Testis (tissue), 3 donors: ENCODE results near the gene TMEM184B. TPM values are rescaled to one million over a fixed set of nuclear protein-coding genes. Genes with fewer than 3 reads are reported as not detected.

Experiments
- DNase-seq: peaks from one replicate; pipeline ENCODE4 v3.0.0-alpha.2; 2019
- H3K27ac ChIP-seq, 2 donors: fragments of 200-600 bp; sonication (generic); one replicate each; pipeline ENCODE4 v1.5.1; 2019
- H3K27me3 ChIP-seq: fragments of 200-600 bp; sonication (generic); one replicate; pipeline ENCODE4 v1.5.1; 2019
- H3K36me3 ChIP-seq: fragments of 200-600 bp; sonication (generic); one replicate; pipeline ENCODE4 v1.5.1; 2017; ENCODE audit warnings: low read depth; ENCODE audit errors: missing control alignments
- H3K4me1 ChIP-seq: fragments of 200-600 bp; sonication (generic); one replicate; pipeline ENCODE4 v1.5.1; 2019
- H3K4me3 ChIP-seq, 2 donors: fragments of 200-600 bp; sonication (generic); one replicate each; pipeline ENCODE4 v1.5.1; 2017 to 2019
- H3K9me3 ChIP-seq: fragments of 200-600 bp; sonication (generic); one replicate; pipeline ENCODE4 v1.5.1; 2017
- POLR2A ChIP-seq: fragments of 450-650 bp; IDR thresholded peaks from one replicate; pipeline ENCODE4 v1.6.1; 2017; ENCODE audit warnings: antibody characterized with exemption, mild to moderate bottlenecking, moderate library complexity
- WGBS, 2 donors: methylation state at CpG; one replicate each; pipeline ENCODE4 v1.1.5; 2018; 5-methylcytosine and 5-hydroxymethylcytosine counted together
- intact Hi-C: fragments of 100-400 bp; cut with DNase I; formaldehyde crosslinking; loops from one replicate; pipeline ENCODE4 v1.15.1; 2023; ENCODE audit warnings: low total_unique reads
- polyA plus RNA-seq: library from polyadenylated mRNA; stranded (reverse); fragments of 350-450 nt; fragmentation: Illumina TruSeq; extraction: RNeasy Lipid Tissue Mini Kit (QIAGEN cat#74804); gene quantifications from one replicate; pipeline ENCODE4 v1.2.3, GENCODE V29; 2014; ENCODE audit warnings: low read depth, low replicate concordance; ENCODE audit not compliant: insufficient read depth
- small RNA-seq, 2 donors: library from RNA; depleted of rRNA; stranded (forward); fragments of <200 nt; gene quantifications; one replicate each; pipeline ENCODE3, GENCODE V24; 2016
- total RNA-seq, 2 donors: library from RNA; depleted of rRNA; stranded (reverse); fragments of >200 nt; gene quantifications; one replicate each; pipeline ENCODE4 v1.2.3, GENCODE V29; 2016
- TF ChIP-seq, protein P1 (sequence below), 3 experiments: fragments of 450-650 bp in 2 of 3; fragments of 200-600 bp in 1 of 3; sonication (generic) in 1 of 3; IDR thresholded peaks; one replicate each; pipeline ENCODE4 v1.5.1; 2016 to 2019; ENCODE audit warnings: antibody characterized with exemption in 3 of 3, mild to moderate bottlenecking in 2 of 3, moderate library complexity in 1 of 3

The TMEM184B gene
- total and polyA plus RNA-seq, 3 donors from 2014 or later: 25.2 to 66.5 (median 35.4) TPM

- H3K4me1 ChIP-seq: peaks cover 21% of the 10 kb centered on the region
- H3K4me3 ChIP-seq: no peak overlapping the region
- intact Hi-C loops: no loop called here
- whole genome bisulfite sequencing, 2 donors: 75 to 78% methylated on average over 15 to 16 of the region's 16 CpGs
- DNase-seq: no peak
- no peaks in the 10 kb centered on the region for H3K36me3 ChIP-seq
- no peak overlapping the region for H3K27ac ChIP-seq
- no peaks in the 10 kb centered on the region for H3K9me3 ChIP-seq
- TF ChIP-seq POLR2A: no peak
- TF ChIP-seq, protein P1, sequence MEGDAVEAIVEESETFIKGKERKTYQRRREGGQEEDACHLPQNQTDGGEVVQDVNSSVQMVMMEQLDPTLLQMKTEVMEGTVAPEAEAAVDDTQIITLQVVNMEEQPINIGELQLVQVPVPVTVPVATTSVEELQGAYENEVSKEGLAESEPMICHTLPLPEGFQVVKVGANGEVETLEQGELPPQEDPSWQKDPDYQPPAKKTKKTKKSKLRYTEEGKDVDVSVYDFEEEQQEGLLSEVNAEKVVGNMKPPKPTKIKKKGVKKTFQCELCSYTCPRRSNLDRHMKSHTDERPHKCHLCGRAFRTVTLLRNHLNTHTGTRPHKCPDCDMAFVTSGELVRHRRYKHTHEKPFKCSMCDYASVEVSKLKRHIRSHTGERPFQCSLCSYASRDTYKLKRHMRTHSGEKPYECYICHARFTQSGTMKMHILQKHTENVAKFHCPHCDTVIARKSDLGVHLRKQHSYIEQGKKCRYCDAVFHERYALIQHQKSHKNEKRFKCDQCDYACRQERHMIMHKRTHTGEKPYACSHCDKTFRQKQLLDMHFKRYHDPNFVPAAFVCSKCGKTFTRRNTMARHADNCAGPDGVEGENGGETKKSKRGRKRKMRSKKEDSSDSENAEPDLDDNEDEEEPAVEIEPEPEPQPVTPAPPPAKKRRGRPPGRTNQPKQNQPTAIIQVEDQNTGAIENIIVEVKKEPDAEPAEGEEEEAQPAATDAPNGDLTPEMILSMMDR (IDR thresholded peaks at IDR 0.05): no peak
- no peaks in the 10 kb centered on the region for H3K27me3 ChIP-seq
Observed at GRCh38 chr22:38172832-38173640, 99.8 kb downstream of the TMEM184B start.

DNA sequence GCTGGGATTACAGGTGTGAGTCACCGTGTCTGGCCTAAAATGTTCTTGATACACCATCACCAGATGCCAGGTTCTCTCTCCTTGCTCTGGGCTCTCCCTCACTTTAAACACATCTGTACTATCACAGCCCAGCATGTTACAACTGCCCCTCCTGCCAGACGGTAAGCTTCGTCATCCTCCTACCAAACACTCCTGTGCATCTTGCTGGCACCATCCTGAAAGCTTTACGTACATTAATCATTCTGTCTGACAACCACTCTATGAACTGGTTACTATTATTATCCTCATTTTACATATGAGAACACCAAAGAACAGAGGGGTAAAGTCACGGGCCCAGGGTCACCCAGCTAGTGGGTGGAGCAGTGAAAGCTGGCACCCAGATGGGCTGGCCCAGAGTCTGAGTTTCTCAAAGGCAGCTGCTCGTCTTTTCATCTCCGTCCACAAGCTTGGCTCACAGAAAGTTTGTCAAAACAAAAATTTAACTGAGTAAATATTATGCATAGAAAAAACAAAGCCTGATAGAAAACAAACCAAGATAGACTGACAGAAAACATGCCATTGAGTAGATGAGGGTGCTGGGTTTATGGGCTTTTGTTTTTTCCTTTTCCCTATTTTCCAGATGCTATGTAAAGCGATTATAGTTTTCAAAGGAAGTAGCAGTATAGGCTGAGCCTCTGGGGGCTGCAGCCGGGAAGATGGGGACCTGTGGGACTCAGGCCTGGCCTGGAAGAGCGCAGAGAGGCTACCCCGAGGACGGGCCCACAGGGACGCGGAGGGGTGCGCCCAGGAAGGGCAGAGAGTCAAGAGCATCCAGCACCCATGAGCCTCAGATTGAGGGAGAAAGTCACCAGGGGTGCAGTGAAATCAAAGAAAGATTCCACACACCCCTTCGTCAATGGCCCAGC lies 100.6 kb downstream of the TMEM184B start:
- intact Hi-C loops: no loop called here
- TF ChIP-seq POLR2A: no peak
- TF ChIP-seq, protein P1 (IDR thresholded peaks at IDR 0.05): no peak
- WGBS, 2 donors: 82 to 87% methylated on average over 16 of the region's 16 CpGs
- Histone ChIP-seq H3K27me3 (no peaks in the 10 kb centered on the region), H3K9me3 (no peaks in the 10 kb centered on the region), H3K4me1 (peaks cover 17% of the 10 kb centered on the region), H3K4me3 (no peak overlapping the region), H3K36me3 (no peaks in the 10 kb centered on the region), H3K27ac (no peak overlapping the region)
- no peak for DNase-seq

DNA sequence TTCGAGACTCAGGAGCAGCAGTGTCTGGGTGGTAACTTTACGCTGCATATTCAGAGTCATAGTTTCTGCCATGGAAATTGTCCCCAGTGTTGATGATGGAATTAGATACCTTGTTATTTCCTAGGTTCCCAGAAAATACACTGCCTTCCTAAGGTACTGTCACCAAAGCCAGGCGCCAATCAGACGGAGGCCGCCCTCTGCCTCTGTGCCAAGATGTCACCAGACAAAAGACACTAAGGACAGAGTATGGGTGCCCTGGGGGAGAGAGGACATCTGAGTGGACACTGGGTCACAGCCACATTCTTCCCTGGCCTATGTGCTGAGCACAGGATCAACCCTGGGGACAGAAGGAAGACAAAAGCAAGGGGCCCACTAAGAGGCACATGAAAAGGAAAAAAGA lies 102.3 kb downstream of the TMEM184B start:
- Histone ChIP-seq H3K4me3 (no peak overlapping the region), H3K27ac (no peak overlapping the region), H3K27me3 (no peaks in the 10 kb centered on the region), H3K36me3 (no peaks in the 10 kb centered on the region), H3K4me1 (peaks cover 7% of the 10 kb centered on the region), H3K9me3 (no peaks in the 10 kb centered on the region)
- TF ChIP-seq, protein P1 (IDR thresholded peaks at IDR 0.05): no peak
- TF ChIP-seq POLR2A: no peak
- WGBS, 2 donors: 85 to 97% methylated on average over 5 of the region's 5 CpGs
- intact Hi-C loops: no loop called here
- no peak for DNase-seq

Small RNA genes lying within 50 kb of the gene (small RNA-seq; reads per million reads assigned to genes)
- gene RF00017 (0 reads per million in 2 donors), gene RN7SL704P (0 to 0.09 reads per million in 2 donors)

Other genes with a start within 250 kb of the TMEM184B start
- gene PICK1, start 215.6 kb downstream of the TMEM184B start, total RNA-seq: 10 to 100 TPM; 78.7 to 89.7 TPM
- 61.5 TPM for gene PICK1, start 215.6 kb downstream of the TMEM184B start, polyA plus RNA-seq
- gene SLC16A8, start 188.8 kb downstream of the TMEM184B start, total RNA-seq: 1 to 10 TPM; 1.6 to 2.0 TPM
- gene SLC16A8, start 188.8 kb downstream of the TMEM184B start, polyA plus RNA-seq: 2.4 TPM
- gene BAIAP2L2, start 162.3 kb downstream of the TMEM184B start, total RNA-seq: 10 to 100 TPM in 1 of 2 donors, 1 to 10 TPM in 1; 8.8 to 10.0 TPM
- 6.6 TPM for gene BAIAP2L2, start 162.3 kb downstream of the TMEM184B start, polyA plus RNA-seq
- gene PLA2G6, start 91.2 kb downstream of the TMEM184B start, total RNA-seq: 100 to 1,000 TPM in 1 of 2 donors, 10 to 100 TPM in 1; 89.4 to 122 TPM
- gene PLA2G6, start 91.2 kb downstream of the TMEM184B start, polyA plus RNA-seq: 135 TPM
- 1 to 10 TPM; 3.7 to 5.8 TPM for gene MAFF, start 71.0 kb downstream of the TMEM184B start, total RNA-seq
- 3.2 TPM for gene MAFF, start 71.0 kb downstream of the TMEM184B start, polyA plus RNA-seq
- gene CSNK1E, start 44.4 kb upstream of the TMEM184B start, total RNA-seq: 100 to 1,000 TPM; 133 to 134 TPM
- 69.2 TPM for gene CSNK1E, start 44.4 kb upstream of the TMEM184B start, polyA plus RNA-seq
- 1 to 10 TPM; 1.7 to 3.0 TPM for gene KCNJ4, start 182.2 kb upstream of the TMEM184B start, total RNA-seq
- 1.7 TPM for gene KCNJ4, start 182.2 kb upstream of the TMEM184B start, polyA plus RNA-seq
- gene KDELR3, start 195.1 kb upstream of the TMEM184B start, total RNA-seq: 1 to 10 TPM; 6.7 to 8.6 TPM
- gene KDELR3, start 195.1 kb upstream of the TMEM184B start, polyA plus RNA-seq: 10.4 TPM
- 100 to 1,000 TPM; 964 to 995 TPM for gene DDX17, start 233.3 kb upstream of the TMEM184B start, total RNA-seq
- gene DDX17, start 233.3 kb upstream of the TMEM184B start, polyA plus RNA-seq: 259 TPM